Right renal cortex interstitium (tissue), 3 donors: ENCODE results near the gene KY. TPM values are rescaled to one million over a fixed set of nuclear protein-coding genes. Genes with fewer than 3 reads are reported as not detected.

ENCODE experiments used
- DNase-seq, 3 donors: peaks; one replicate each; pipeline ENCODE4 v3.0.0-alpha.2; 2013; ENCODE audit warnings: low read depth in 3 of 3, low spot score in 2 of 3
- polyA plus RNA-seq, 3 donors: library from polyadenylated mRNA; unstranded; fragments of 120-200 nt; gene quantifications; one replicate each; pipeline ENCODE4 v1.2.1, GENCODE V29; 2013; ENCODE audit not compliant: insufficient read length in 3 of 3

KY gene
- polyA plus RNA-seq, 3 donors: 1.2 to 1.5 (median 1.4) TPM

- DNase-seq: no peak
Observed at GRCh38 chr3:134622806-134623365, 27.9 kb downstream of the KY start.

- DNase-seq: no peak
Observed at GRCh38 chr3:134621854-134622253, 29.0 kb downstream of the KY start.

- no peak for DNase-seq
Observed at GRCh38 chr3:134620476-134621115, 30.2 kb downstream of the KY start.

DNA sequence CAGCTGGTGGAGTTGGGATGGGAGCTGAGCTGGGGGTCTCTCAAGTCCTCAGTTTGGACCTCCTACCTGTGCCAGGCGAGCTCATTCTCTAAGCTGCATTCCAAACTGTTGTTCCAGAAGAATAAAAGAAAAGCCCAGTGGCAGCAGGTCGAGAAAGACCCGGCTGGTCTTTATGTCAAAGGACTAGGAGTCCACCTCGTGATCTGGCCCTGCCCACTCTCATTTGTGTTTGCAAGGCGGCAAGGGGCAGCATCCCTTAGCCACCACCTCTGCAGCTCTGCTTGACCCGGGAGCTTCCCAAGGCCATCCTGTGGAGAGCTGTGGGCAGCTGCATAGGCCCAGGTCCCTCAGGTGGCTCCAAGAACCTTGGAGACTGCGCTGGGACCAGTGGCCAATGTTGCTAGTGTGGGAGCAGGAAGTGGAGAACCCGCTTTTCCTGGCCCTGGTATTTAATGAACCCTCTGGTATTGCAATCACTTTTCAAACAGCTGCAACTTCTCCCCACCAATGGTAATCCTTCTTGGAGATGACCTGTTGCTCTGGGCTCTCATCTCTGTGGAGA is 30.9 kb downstream of the KY start:
- no peak for DNase-seq

DNA sequence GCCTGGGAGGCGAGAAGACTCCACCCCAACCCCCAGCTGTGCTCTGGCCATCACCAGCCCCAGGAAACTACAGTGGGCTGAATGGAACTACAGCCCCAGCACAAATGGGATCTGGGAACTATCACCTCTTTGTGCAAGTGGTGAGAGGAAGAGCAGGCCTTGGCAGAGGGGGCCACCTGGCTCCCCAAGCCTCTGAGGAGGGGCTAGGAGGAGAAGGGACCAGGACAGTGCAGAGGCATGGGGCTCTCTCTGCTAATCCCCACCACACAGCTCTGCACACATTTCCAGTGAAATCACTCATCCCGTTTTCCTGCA is 31.6 kb downstream of the KY start:
- DNase-seq: no peak

DNA sequence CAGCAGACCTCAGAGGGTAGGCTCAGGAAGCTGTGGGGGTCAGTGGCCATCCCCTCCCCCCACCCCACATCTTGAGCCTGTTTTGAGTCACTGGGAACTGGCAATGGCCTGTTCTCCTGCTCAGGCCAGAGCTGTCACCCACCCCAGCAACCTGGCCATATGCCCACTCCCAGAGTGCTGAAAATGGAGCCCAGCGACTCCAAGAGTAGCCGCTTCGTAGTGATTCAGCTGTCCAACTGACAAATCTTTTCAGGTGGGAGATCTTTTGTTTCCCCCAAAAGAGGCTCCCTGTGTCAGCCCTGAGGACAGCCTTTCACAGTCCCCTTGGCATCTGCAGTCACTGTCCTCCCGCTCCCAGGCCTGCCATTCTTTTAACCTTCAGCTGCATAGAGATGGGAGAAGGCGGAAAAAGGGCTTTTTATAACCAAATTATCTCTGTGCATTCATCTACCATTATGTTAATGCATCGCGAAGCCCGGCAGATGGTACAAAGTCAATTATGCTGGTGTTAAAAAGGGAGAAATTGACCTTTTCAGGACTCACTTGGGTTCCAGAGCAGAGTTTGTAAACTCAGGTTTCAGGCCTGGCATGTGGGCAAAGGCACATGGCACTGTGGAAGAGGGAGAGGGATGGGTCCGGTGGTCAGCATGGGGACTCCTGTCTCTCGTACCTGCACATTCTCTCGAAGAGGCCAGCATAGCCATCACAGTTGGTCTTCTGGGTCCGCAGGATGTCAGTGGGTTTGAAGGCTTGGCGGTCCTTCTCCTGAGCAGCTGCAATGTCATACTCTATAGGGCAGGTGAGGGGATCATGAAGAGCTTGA is 32.1 kb downstream of the KY start:
- DNase-seq: no peak

DNA sequence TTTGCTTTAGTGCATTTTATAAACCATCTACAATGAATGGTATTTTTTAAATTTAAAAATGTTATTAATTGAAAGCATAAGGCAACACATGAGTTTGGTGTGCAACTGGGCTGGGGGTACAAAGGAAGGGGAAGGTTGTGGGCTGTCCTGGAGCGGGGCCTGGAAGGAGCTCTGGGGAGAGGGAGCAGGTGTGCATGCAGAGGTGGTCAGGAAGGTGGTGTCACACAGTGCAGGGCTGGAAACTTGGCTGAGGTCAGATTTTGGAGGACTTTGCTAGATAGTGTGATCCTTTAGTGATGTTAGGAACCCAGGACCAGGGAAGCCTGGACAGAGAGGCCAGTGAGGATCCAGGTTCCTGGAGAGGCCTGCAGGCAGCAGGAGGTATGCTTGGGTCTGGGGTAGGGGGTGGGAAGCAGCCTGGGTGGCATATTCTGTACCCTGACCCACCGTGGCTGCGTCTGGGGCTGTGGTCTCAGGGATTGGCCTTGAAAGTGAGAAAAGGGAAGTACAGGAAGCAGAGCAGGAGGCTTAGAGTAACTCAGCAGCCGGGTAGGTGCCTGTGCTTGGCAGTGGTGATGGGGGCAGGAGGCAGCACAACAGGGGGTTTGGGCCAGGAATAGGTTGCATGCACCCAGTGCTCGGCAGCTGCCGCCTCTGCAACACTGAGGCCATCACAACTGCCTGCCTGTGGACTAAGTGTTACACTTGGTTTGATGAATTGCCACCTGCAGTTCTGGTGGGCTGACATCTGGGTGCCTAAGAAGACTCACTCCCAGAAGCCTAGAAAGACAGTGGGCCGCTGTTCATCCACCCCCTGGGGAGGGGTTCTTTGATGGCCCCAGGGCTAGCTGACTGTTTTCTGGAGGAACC is 33.0 kb downstream of the KY start:
- DNase-seq: no peak

- DNase-seq: no peak
Observed at GRCh38 chr3:134615743-134616142, 35.1 kb downstream of the KY start.

DNA sequence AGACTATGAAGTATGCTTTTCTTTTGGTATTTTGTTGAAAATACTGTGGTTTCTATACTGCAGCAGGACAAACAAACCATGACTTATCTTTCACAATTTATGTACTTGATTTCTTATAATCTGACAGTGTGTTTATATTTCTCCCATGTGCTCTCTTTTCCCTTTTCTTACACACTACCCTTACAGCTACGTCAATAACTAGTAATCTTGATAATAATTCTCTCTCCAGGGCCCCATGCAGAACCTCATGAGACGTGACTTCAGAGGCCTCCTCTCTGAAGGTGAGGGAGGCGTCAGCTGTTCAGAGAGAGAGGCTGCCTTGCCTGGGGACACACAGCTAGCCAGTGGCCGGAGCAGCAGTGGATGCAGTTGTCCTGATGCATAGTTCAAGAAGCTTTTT is 35.9 kb downstream of the KY start:
- no peak for DNase-seq

- DNase-seq: no peak
Observed at GRCh38 chr3:134613006-134613520, 37.8 kb downstream of the KY start.

DNA sequence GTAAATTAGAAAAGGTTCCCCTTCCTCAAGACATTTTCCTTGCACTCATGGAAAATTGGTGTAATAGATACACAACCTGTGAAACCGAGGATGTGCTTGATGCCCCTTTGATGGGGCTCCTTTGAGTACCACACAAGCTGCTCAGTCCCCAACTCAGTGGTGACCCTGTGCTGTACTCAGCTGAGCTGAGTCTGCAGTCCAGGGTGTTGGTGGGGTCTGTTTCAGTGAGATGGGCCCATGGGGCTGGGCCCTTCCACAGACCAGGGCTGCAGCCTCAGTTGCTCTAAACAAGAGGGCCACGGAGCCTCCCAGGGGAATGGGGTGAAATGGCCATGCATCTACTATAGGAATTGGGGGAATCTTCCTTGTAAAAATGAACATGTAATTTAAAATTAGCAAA is 39.3 kb downstream of the KY start:
- DNase-seq: no peak

DNA sequence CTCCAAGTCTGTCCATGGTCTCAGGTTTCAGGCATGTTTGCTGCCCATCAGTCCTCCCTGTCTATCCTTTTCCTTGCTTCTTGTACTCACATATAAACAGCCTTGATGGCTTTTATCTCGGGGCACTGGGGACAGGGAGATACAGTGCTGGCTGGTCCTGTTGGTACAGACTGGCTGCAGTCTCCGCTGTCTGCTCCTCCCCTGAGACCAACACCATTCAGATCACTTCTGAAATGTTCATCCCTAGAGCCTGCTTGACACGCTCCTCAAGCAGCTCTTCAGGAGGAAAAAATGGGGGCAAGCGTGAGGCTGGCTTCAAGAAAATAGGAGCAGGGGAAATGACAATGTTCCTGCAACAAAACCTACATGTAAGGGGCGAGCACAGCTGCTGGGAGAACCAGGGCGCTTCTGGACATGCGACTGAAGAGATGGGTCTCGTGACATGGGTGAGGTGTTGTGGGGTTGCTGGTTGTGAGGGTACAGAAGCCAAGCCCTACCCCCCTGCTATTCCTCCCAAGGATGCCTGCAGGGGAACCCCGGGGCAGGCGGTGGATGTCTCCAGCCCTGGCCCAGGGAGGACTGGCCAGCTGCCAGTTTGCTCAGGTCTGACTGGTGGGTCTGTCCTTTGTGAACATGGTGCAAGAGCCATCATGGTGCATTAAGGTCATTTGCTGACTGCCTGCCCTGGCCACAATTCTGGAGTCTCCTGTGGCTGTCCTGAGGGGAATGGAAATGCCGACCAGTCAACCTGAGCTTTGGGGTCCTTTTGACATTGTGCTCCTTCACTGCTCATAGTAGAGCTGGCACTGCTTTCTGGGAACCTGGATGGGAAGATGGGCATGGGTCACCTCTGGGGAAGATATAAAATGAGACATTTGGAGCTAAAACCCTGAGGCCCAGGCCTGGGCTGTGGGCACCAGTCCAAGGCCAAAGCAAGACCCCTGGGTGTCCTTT is 40.1 kb downstream of the KY start:
- DNase-seq: no peak

- DNase-seq: no peak
Observed at GRCh38 chr3:134609821-134610431, 40.9 kb downstream of the KY start.

- no peak for DNase-seq
Observed at GRCh38 chr3:134608771-134609435, 41.9 kb downstream of the KY start.

GRCh38 chr3:134608023-134608770 is 42.6 kb downstream of the KY start:
- no peak for DNase-seq

DNA sequence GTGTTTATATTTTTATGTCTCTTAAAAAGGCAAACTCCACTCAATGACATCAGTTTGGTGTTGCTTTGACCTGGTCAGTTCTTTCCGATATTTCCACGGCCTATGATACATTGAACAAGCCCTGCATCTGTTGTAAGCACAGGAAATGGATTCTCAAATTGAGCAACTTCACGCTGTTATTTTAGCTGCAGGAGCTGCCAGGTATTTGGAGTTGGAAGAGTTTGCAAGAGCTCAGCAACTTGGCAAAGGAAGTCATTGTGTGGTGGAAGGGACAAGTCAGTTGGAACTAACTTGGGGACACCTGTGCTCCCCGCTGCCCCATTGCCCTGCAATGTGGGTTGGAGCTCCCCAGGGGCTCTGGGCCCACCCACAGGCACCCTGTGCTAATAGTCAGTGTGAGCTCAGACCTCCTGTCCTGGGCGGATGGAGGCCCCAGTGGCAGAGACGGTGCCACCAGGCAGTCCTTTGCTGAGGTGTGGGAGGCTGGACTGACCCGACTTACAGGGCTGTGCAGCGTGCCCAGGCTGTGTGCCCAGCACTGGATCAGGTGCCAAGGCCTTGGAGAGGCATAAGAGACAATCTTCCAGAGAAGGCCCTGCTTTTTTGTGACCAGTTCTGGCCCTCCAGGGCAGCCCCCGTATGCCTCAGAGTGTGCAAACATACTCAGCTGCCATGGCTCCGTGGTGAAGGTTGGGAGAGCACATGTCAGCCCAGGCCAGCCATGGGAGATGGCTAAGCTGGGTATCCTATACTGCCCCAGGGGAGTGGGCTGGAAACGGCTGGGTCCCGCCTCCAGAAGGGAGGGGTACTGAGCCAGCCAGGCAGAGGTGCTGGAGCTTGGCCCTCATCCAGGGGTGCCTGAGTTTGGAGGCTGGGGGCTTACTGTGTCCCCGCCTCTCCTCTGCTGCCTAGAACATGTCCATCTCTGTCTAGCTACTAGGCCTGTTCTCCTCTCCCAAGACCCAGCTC is 43.5 kb downstream of the KY start:
- no peak for DNase-seq
